Stimulated activated CD4-positive, alpha-beta T cell treated with anti-CD3 and anti-CD28 coated beads, Interleukin-15, amount 100 ng/mL, for 48 hours (primary cell): ENCODE measurements around the gene WDCP.

Experiments
- DNase-seq, 2 donors: peaks; one replicate each; pipeline ENCODE4 v3.0.0-alpha.2; 2020; ENCODE audit warnings: low read depth in 2 of 2

The WDCP gene

GRCh38 chr2:23993736-23994269 lies 53.4 kb downstream of the WDCP start:
- DNase-seq, result no peak

GRCh38 chr2:23992931-23993330 lies 54.3 kb downstream of the WDCP start:
- DNase-seq, result no peak

- no peak for DNase-seq
These were observed 58.8 kb downstream of the WDCP start for GRCh38 chr2:23988371-23988770.
